ENCODE results near the gene EPS8L3.

The EPS8L3 gene

GRCh38 chr1:109765896-109766615 lies 2.3 kb upstream of the EPS8L3 start:
- no peaks in the 10 kb centered on the region for H3K27me3 ChIP-seq (ENCODE audit: insufficient read depth, poor library complexity, severe bottlenecking)
- no peak overlapping the region for H3K4me3 ChIP-seq (ENCODE audit: severe bottlenecking)
- ATAC-seq (ENCODE audit: low read depth) (no peak), DNase-seq (ENCODE audit: low spot score) (peak; percentile 29)
- no peaks in the 10 kb centered on the region for H3K4me1 ChIP-seq (ENCODE audit: insufficient read depth, poor library complexity, severe bottlenecking)
- H3K36me3 ChIP-seq (ENCODE audit: low read depth), result no peaks in the 10 kb centered on the region
- H3K9me3 ChIP-seq (ENCODE audit: severe bottlenecking), result no peaks in the 10 kb centered on the region
- no peak for TF ChIP-seq CTCF (IDR thresholded peaks at IDR 0.05; ENCODE audit: poor library complexity, severe bottlenecking)
- H3K27ac ChIP-seq (ENCODE audit: poor library complexity, severe bottlenecking), result no peak overlapping the region

GRCh38 chr1:109765483-109765815 lies 1.7 kb upstream of the EPS8L3 start:
- ATAC-seq (ENCODE audit: low read depth) (no peak), DNase-seq (ENCODE audit: low spot score) (no peak)
- Histone ChIP-seq H3K36me3 (ENCODE audit: low read depth) (no peaks in the 10 kb centered on the region), H3K4me3 (ENCODE audit: severe bottlenecking) (no peak overlapping the region), H3K9me3 (ENCODE audit: severe bottlenecking) (no peaks in the 10 kb centered on the region), H3K27me3 (ENCODE audit: insufficient read depth, poor library complexity, severe bottlenecking) (no peaks in the 10 kb centered on the region), H3K27ac (ENCODE audit: poor library complexity, severe bottlenecking) (no peak overlapping the region), H3K4me1 (ENCODE audit: insufficient read depth, poor library complexity, severe bottlenecking) (no peaks in the 10 kb centered on the region)
- no peak for TF ChIP-seq CTCF (IDR thresholded peaks at IDR 0.05; ENCODE audit: poor library complexity, severe bottlenecking)

DNA sequence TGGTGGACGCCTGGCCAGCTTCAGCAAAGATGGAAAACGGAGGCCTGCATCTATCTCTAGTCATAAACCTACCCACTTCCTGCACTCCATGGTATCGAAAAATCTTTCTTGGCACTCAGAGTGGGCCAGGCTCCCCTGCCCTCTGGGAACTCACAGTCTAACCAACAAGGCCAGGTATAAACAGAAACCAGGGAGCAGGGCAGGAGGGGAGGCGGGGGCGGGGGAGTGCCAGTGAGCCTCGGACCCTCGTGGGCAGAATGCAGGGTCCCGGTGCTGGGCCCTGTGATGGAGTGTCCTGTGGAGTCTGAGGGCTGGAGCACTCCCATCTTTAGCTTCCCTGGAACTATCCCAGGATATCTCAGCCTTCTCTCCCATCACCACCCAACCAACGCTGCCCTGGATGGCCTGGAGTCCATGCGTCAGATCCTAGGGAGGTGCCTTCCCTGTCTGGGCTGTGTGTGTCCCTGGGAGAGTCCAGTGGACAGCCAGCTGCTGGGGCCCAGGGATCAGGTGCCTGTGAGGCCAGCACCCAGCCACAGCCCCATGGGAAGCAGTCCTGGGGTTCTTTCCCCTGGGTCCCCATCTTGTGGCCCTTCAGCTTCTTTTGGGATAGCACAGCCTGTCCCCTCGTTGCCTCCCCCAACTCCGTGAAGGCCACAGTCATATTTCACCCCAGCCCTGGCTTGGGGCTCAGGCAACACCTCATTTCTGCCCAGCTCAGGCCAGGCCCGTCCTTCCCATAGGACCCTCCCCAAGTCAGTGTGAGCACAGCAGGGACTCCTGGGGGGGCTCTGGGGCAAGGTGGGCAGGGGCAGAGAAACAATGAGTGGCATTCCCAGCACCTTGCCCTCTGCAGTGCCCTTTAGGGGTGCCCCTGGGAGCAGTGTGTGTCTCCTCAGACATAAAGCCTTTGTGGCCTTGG lies 1.1 kb upstream of the EPS8L3 start:
- no peak overlapping the region for H3K4me3 ChIP-seq (ENCODE audit: severe bottlenecking)
- no peaks in the 10 kb centered on the region for H3K4me1 ChIP-seq (ENCODE audit: insufficient read depth, poor library complexity, severe bottlenecking)
- TF ChIP-seq CTCF (IDR thresholded peaks at IDR 0.05; ENCODE audit: poor library complexity, severe bottlenecking), result no peak
- H3K27me3 ChIP-seq (ENCODE audit: insufficient read depth, poor library complexity, severe bottlenecking), result no peaks in the 10 kb centered on the region
- H3K36me3 ChIP-seq (ENCODE audit: low read depth), result no peaks in the 10 kb centered on the region
- DNase-seq (ENCODE audit: low spot score) (peak; percentile 43), ATAC-seq (ENCODE audit: low read depth) (no peak)
- H3K27ac ChIP-seq (ENCODE audit: poor library complexity, severe bottlenecking), result no peak overlapping the region
- H3K9me3 ChIP-seq (ENCODE audit: severe bottlenecking), result no peaks in the 10 kb centered on the region

DNA sequence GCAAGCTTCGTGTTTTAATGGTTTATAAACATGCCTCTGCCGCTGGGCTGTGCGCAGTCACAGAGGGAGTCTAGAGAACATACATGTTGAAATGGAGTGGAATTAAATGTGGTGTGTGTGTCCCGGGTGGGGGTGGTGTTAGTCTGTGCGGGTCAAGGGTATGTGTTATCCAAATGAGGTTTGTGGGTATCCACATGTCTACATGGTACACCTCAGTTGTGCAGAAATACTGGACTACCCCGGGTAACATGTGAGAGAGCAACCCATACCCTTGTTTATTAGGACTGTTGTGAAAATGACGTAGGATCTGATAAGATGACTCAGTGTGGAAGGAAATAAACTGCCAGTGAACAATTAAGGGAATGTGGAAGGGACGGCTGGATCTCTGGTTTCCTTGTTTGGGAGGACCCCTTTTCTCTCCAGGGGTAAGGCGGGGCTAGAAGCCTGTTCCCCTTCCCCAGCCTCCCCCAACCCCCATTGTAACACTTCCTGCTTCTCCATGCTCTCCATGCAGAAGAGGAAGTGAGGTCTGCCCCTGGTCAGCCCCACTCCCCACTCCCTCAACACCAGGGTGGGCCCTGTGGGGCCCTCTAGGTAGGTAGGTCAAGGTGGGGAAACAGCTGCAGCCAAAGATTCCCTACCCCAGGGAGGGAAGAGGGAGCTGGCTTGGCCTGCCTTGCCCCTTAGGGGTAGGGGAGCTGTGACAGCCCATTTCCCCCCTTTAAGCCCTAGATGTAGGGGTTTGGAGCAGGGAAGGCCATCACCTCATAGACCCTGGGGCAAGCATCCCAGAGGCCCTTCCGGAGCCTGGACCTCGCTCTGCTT lies 690 bp downstream of the EPS8L3 start:
- H3K9me3 ChIP-seq (ENCODE audit: severe bottlenecking), result no peaks in the 10 kb centered on the region
- H3K27me3 ChIP-seq (ENCODE audit: insufficient read depth, poor library complexity, severe bottlenecking), result no peaks in the 10 kb centered on the region
- ATAC-seq (ENCODE audit: low read depth) (peak; percentile 24; the same call in 2 of the 3 replicates), DNase-seq (ENCODE audit: low spot score) (peak; percentile 9)
- H3K4me1 ChIP-seq (ENCODE audit: insufficient read depth, poor library complexity, severe bottlenecking), result no peaks in the 10 kb centered on the region
- TF ChIP-seq CTCF (IDR thresholded peaks at IDR 0.05; ENCODE audit: poor library complexity, severe bottlenecking), result no peak
- no peaks in the 10 kb centered on the region for H3K36me3 ChIP-seq (ENCODE audit: low read depth)
- no peak overlapping the region for H3K27ac ChIP-seq (ENCODE audit: poor library complexity, severe bottlenecking)
- H3K4me3 ChIP-seq (ENCODE audit: severe bottlenecking), result no peak overlapping the region
